ENCODE measurements around the gene CGNL1.

Gene CGNL1

GRCh38 chr15:57533448-57533799, 157.1 kb downstream of the CGNL1 start:
- no peak for DNase-seq (ENCODE audit: low read depth, low spot score)
- H3K4me3 ChIP-seq (ENCODE audit: low read depth, low read length) = no peak overlapping the region
- POLR2A ChIA-PET = no interaction called here
- CTCF ChIA-PET = interaction anchor here (1.6 to 5.9 kb wide), 5 partner anchors 9 to 386 kb away, joined by 4 to 103 read pairs (median 6); no protein-coding TSS in a partner anchor
- TF ChIP-seq CTCF (IDR thresholded peaks at IDR 0.05; ENCODE audit: insufficient read depth, low read length, missing control alignments) = no peak

- ChIA-PET CTCF (interaction anchor here (0.9 to 5.9 kb wide), 9 partner anchors 8 to 387 kb away, joined by 3 to 103 read pairs (median 6); no protein-coding TSS in a partner anchor), POLR2A (interaction anchor here (0.6 kb wide), 1 partner anchor 224 kb away, joined by 3 read pairs; no protein-coding TSS in a partner anchor)
- TF ChIP-seq CTCF (IDR thresholded peaks at IDR 0.05; ENCODE audit: insufficient read depth, low read length, missing control alignments) = no peak
- no peak for DNase-seq (ENCODE audit: low read depth, low spot score)
- H3K4me3 ChIP-seq (ENCODE audit: low read depth, low read length) = no peak overlapping the region
Measured at GRCh38 chr15:57534281-57534680, 158.0 kb downstream of the CGNL1 start.

GRCh38 chr15:57537072-57537471, 160.8 kb downstream of the CGNL1 start:
- CTCF ChIA-PET = interaction anchor here (0.7 to 5.9 kb wide), 11 partner anchors 9 to 534 kb away, joined by 3 to 103 read pairs (median 3); no protein-coding TSS in a partner anchor
- no peak overlapping the region for H3K4me3 ChIP-seq (ENCODE audit: low read depth, low read length)
- DNase-seq (ENCODE audit: low read depth, low spot score) = no peak
- TF ChIP-seq CTCF (IDR thresholded peaks at IDR 0.05; ENCODE audit: insufficient read depth, low read length, missing control alignments) = peak; percentile 6
- POLR2A ChIA-PET = interaction anchor here (0.6 to 0.8 kb wide), 2 partner anchors 14 to 17 kb away, joined by 3 to 4 read pairs; no protein-coding TSS in a partner anchor

- CTCF ChIA-PET = interaction anchor here (0.7 to 5.9 kb wide), 11 partner anchors 8 to 533 kb away, joined by 3 to 103 read pairs (median 3); no protein-coding TSS in a partner anchor
Measured at GRCh38 chr15:57537488-57538264, 161.4 kb downstream of the CGNL1 start.

GRCh38 chr15:57538265-57538529, 161.9 kb downstream of the CGNL1 start:
- DNase-seq (ENCODE audit: low read depth, low spot score) = no peak
- ChIA-PET CTCF (interaction anchor here (1.0 to 12.5 kb wide), 7 partner anchors 9 to 391 kb away, joined by 3 to 254 read pairs (median 8); no protein-coding TSS in a partner anchor), POLR2A (no interaction called here)
- TF ChIP-seq CTCF (IDR thresholded peaks at IDR 0.05; ENCODE audit: insufficient read depth, low read length, missing control alignments) = no peak
- no peak overlapping the region for H3K4me3 ChIP-seq (ENCODE audit: low read depth, low read length)

More at GRCh38 chr15:57537488-57538264, 161.4 kb downstream of the CGNL1 start:
- no peak for TF ChIP-seq CTCF (IDR thresholded peaks at IDR 0.05; ENCODE audit: insufficient read depth, low read length, missing control alignments)
- DNase-seq (ENCODE audit: low read depth, low spot score) = no peak
- H3K4me3 ChIP-seq (ENCODE audit: low read depth, low read length) = no peak overlapping the region
- POLR2A ChIA-PET = interaction anchor here (0.6 to 0.8 kb wide), 2 partner anchors 13 to 17 kb away, joined by 3 to 4 read pairs; no protein-coding TSS in a partner anchor

GRCh38 chr15:57538821-57539220, 162.5 kb downstream of the CGNL1 start:
- CTCF ChIA-PET = interaction anchor here (1.6 to 12.5 kb wide), 4 partner anchors 10 to 197 kb away, joined by 8 to 254 read pairs (median 112); no protein-coding TSS in a partner anchor
- no peak for TF ChIP-seq CTCF (IDR thresholded peaks at IDR 0.05; ENCODE audit: insufficient read depth, low read length, missing control alignments)
- POLR2A ChIA-PET = no interaction called here

More at GRCh38 chr15:57538821-57539220, 162.5 kb downstream of the CGNL1 start:
- H3K4me3 ChIP-seq (ENCODE audit: low read depth, low read length) = no peak overlapping the region
- no peak for DNase-seq (ENCODE audit: low read depth, low spot score)
